Measurements from ENCODE around the gene OSMR.

The OSMR gene

DNA sequence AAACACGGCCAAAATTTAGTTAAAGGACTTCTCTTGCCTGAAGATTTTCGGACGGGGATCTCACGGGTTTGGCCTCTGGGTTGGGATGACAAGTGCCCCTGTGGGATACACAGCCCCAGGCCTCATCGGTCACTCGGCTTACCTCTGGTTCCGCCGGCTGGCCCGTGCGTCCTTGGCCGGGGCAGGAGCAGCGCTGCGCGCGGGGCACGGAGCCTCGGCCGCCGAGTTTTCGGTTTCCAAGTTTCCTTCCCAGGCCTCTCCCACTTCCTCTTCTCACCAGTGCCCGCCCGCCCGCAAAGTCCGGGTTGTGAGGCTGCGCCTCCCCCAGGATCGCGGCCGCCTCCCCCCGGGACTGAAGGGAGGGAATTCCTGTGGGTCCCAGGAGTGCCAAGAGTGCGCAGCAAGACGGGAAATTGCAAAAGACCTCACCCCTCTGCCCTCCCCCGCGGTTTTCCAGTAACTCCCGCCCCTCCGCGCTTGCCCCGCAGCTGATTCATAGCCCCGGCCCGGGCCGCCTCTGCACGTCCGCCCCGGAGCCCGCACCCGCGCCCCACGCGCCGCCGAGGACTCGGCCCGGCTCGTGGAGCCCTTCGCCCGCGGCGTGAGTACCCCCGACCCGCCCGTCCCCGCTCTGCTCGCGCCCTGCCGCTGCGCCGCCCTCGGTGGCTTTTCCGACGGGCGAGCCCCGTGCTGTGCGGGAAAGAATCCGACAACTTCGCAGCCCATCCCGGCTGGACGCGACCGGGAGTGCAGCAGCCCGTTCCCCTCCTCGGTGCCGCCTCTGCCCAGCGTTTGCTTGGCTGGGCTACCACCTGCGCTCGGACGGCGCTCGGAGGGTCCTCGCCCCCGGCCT is at the start of gene OSMR:
Gene OSMR (plus strand): TSS at position 487 of the 853 bp plus-strand sequence. CDS start 23,033 bp downstream, outside the sequence.
- DNase-seq (ENCODE audit: low read depth): no peak

DNA sequence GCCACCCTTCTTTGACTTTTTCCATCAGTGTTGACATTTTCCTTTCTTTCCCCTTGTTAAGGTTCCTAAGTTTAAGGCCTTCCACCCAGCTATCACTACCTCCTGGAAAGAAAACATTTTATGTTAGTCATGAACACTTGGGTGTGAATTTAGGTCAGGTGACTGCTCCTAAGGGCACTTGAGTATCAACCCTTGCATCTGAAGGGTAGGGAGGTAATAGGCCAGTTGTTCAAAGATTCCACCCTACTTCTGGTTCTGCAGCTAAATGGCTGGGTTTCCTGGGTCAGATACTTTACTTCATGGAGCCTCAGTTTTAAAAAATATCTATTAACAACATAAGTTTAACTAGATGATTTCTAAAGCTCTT is 49.1 kb upstream of the OSMR start:
- no peak for DNase-seq (ENCODE audit: low read depth)

DNA sequence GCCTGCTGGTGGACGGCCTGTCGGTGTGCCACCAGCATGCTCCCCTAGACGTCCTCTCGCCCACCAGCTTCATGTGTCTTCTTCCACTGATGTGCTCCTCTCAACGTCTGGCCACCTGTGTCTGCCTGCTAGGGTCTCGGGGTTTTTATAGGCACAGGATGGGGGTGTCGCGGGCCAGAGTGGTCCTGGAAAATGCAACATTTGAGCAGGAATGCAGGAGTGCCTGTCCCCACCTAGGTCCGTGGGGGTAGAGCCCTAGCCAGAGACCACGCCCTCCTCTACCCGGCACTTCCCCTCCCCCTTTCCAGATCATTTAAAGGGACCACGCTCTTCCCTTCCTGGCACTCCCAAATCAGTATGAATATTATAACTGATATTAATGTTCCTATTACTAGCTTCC is 48.0 kb upstream of the OSMR start:
- DNase-seq (ENCODE audit: low read depth): no peak

DNA sequence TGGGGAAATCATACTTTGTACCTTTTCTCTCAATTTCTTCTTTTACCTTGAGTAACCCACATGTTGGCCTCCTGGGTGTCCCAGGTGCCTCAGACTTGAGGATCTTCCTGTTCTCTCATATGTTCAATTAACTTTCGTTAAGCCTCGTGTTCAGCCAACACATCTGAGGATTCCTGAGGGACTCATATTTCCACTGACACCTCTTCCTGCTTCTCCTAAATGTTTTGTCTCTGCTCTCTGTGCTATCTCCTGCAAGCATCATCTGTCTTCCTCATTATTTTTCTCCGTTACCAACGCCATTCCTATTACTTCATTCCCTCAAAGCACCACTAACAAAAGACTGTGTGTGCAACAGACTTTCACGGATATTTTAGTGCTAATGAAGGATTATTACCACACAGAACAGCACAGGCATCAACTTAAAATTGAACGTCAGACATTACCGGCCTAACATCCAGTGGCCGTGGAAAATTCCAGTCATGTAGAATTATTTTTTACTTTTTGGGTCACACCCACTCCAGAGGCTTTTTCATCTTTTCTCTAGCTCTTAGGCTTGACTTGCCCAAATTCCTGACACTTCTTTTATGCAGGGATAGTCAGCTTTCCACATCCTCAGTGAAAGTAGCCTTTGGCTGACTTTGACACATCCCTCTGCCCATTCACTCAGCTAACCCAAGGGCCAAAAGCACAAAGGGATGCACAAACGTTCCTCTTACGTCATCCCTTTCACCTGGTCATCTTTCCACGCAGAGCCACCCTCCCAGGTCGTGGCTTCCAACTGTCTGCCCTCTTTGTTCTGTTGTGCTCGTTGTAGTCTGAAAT is 46.0 kb upstream of the OSMR start:
- DNase-seq (ENCODE audit: low read depth): no peak

DNA sequence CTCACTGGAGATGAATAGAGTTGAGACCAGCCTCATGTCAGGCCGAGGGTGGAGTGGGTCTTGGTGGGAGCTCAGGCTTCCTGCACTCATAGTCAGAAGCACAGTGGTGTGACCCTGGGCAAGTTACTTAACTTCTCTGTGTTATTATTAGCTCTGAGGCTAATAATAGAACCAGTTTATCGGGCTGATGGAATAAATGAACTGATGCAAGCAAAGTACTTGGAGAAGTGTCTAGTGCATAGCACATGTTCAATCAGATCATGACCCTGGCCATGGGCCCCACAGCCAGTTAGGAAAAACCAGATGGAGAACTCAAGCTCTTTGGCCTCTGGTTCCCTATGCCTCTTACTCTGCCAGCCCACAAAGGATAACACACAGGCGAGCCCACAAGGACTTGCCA is 45.3 kb upstream of the OSMR start:
- no peak for DNase-seq (ENCODE audit: low read depth)

DNA sequence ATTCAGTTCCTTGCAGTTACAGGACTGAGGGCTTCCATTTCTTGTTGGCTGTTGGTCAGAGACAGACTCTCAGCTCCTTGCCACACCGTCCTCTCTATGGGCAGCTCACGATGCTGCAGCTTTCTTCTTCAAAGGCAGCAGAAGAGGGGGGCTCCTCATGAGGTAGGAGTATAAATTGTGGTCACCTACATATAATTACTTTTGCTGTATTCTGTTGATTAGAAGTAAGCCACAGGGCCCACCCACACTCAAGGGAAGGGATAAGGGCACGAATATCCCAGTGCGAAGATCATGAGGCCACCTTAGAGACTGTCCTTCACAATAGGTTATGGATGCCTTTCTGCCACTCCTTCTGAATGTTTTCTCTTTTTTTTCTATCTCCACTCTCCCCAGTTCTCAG is 43.7 kb upstream of the OSMR start:
- no peak for DNase-seq (ENCODE audit: low read depth)

DNA sequence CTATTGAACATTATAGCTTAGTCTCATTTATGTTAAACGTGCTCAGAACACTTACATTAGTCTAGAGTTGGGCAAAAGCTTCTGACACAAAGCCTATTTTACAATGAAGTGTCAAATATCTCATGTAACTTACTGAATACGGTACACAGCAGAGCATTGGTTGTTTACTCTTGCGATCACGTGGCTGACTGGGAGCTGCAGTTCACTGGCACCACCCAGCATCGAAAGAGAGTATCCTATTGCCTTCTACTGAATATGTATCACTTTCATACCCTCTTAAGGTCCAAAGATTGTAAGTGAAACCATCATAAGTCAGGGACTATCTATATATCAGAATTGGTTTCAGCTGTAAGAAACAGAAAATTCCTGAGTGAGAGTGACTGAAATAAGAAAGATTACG is 42.6 kb upstream of the OSMR start:
- no peak for DNase-seq (ENCODE audit: low read depth)

DNA sequence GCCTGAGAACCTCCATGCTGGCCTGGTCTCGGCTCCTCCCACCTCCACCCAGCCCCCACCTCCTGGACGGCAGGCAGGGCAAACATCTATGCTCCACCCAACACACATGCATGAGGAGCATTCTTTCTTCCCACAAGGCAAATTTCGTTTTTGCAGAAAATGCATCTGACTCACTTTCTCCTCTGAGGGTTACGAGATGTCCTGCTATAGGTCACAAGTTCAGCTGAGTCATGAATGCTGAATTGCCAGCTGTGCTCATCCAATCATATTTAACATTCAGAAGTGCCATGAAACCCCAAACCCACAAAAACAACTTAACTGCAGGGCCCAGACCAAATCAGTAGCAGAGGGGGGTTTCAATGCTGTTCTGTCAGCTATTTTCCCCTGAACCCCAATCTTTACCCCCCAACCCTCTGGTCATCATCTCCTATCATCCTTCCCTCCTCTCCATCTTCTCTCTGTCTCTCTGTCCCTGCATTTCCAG is 39.0 kb upstream of the OSMR start:
- no peak for DNase-seq (ENCODE audit: low read depth)

DNA sequence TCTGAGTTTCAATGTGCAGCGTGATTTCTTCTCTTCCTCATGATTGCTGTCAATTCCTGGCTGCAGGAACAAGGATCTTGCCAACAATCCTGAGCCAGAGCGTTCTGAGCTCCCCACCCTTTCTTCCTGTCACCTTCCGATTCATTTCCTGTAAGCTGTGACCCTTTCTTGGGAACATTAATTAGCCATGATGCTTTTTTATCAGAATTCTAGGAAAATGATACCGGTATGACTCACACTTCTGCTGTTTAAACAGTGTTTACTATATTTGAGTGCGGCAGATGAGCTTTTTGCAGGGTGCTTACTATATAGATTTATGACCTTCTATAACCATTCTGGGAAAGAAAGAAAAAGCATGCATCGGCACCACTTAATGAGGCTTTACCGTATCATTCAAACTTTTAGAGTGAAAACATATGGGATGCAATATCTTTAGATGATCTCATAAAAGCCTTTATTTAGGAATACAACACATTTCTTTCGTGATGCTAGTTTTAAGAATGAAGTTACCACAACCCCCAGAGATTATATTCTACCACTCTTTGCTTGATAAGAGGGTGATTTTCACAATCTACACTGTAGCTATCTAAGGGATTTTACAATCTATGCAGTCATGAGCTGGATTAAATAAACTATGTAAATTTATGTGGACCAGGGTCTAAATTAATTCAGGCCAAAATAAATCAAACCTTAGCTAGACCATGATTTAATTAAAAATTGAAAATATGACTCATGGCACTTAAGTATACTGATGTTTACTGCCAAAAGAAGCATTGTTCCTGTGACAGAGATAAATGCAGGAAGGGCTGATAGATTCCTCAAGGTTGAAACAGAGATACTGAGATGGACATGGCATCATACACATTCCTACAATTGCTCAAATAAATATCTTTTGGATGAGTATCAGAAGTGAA is 38.0 kb upstream of the OSMR start:
- DNase-seq (ENCODE audit: low read depth): no peak

DNA sequence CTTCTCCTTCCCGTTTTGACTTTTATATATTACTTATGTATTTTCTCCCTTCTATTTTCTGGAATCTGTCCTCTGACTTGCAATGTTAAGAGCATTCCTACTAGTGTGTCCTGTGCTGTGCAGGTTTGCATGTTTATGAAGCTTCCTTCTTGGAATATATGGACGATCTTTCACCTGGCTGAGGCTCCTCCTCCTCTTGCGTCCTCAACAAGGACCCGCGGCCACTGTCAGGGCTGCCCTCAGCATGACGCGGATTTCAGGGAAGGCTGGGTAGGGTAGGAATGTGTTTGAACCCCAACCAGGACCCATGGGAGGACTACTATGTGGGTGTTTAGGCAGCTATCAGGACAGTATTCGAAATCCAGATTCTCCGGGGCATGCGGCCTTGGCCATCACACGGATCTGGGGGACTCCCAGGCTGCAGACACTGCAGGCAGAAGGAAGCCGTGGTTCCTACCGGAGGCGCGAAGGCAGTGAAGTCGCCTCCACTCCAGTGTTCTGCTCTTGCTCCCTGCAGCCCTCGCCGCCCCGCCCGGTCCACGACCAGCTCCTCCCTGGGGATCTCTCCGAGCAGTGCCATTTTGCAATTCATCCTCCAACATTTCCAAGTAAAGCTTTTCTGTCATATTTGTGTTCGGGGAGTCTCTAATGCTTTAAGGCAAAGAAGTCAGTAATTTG is 37.0 kb upstream of the OSMR start:
- DNase-seq (ENCODE audit: low read depth): no peak

DNA sequence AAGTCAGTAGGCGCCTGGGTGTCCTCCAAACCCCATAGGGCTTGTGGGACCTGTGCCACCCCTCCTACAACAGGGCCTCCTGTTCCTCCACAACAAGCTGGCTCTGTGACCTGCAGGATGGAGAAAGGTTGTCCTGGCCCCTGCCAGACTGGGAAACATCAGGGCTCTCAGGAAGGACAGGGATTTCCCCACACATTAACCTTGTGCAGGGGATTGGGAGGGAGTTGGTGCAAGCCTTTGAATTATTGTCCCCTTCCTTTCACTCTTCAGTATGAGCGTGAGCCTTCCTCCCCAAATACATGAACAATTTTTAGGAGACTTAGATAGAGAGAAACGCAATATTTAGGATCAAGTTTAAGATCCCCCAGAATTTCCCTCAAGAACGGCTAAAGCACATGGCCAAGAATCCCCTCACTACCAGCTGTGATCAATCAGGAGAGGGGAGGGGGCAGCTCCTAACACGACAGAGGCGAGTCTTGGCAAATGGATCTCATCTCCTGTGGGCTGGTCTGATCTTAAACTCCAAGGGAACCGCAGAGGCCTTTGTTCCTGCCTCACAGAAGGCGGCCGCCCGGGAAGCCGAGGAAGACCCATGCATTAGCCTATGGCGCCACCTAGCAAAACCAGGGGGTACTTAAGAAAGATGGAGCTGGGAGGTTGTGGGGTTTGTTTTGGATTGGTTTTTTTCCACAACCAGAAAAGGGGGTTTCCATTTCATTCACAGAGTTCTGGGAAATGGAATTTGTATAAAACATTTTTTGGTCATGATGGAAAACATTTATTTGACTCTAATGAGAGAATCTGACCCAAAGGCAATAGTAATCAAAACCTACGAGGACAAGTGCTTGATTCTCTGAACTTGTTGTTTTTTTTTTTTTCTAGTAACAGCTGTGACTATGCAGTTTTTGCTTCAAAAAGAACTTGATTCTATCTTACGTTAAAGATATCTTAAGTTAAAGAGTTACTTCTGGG is 36.1 kb upstream of the OSMR start:
- DNase-seq (ENCODE audit: low read depth): no peak

DNA sequence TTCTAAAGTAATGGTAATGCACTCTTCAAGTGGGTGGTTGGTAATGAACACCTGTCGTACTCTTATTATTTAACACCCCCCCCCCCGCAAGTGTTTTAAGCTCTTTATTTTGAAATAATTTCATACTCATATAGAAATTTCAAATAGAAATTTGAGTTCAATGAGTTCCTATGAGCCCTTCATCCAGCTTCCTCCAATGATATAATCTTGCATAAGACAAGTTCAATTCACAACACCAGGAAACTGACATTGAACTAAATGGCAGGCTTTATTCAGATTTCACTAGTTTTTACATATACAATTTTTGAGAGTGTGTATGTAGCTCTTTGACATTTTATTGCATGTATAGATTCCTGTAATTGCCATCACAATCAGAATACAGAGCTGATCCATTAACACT is 30.9 kb upstream of the OSMR start:
- no peak for DNase-seq (ENCODE audit: low read depth)

DNA sequence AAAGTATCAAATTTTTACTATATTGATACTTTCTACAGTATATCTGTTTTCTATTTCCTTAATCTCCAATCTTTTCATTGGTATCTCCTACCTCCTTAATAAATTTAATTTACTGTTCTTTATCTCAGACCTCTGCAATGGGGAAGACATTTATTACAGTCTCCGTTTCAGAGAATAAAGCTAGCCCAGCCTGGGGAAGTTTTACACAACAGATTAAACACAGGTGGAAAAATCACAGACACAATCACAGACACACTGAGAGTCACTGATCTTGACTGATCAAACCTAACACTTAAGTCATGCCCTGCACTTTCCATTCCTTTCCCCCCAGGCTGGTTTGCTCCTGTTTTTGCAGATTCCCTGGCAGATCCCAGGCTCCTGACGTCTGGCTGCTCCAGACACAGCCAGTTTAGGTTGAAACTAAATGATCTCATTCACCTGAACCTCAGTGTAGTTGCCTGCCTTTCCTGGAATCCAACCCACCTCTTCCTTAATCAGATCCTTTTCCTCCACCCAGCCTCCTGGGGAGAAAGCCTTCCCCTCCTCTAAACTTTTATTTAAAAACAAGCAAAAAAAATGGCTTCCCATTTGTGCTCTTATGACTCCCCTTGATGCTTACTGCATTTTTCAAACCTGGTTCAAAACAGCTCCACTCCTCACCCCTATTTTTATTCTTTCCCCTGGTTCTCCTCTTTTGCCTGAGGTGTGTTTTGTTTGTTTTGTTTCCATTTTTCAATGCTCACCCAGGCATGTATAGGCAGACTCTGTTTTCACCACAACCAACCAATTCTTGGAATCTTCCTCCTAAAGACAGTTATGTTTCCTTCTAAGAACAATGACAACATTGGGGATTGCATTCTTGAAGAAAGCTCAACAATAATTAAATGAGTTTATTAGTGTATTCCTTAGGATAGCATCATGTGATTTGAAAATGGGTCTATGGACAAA is 29.5 kb upstream of the OSMR start:
- DNase-seq (ENCODE audit: low read depth): no peak

DNA sequence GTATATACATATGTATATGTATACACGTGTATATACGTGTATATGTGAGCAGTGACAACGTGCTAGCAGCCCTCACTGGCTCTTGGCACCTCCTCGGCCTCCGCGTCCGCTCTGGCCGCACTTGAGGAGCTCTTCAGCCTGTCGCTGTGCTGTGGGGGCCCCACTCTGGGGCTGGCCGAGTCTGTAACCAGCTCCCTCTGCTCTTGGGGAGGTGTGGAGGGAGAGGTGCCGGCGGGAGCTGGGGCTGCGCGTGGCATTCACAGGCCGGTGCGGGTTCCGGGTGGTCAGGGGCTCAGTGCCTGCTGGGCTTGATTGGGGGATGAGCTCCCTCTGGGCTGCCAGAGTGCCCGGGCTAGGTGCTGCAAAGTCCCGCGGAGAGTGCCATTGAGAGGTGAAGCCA is 24.1 kb upstream of the OSMR start:
- no peak for DNase-seq (ENCODE audit: low read depth)

DNA sequence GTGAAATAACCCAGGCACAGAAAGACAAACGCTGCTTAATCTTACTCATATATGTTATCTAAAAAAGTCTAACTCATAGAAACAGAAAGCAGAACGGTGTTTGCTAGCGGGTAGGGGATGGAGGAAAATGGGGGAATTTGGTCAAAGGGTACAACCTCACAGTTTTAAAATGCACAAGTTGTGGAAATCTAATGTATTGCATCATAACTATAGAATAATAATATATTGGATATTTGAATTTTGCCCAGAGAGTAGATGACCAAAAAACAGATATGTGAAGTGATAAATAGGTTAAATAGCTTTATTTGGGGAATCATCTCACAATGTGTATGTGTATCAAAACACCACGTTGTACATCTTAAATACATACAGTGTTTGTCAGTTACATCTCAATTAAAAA is 22.3 kb upstream of the OSMR start:
- DNase-seq (ENCODE audit: low read depth): no peak

DNA sequence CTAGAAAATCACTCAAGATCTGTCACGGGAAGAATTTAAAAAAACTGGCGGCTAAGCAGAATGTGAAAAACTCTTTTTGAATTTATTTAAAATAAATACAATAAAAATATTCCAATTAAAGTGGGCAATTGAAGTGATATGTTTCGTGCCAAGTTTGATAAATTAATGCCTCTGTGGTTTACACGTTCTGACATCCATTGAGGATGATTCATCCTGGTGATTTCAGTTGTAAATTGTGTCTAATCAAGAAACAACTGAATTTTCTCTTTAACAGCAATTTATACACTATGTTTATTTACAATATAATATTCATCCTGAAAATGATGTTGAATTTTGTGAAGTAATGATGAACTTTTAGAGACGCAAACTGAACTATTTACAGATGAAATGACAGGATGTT is 21.0 kb upstream of the OSMR start:
- DNase-seq (ENCODE audit: low read depth): no peak

DNA sequence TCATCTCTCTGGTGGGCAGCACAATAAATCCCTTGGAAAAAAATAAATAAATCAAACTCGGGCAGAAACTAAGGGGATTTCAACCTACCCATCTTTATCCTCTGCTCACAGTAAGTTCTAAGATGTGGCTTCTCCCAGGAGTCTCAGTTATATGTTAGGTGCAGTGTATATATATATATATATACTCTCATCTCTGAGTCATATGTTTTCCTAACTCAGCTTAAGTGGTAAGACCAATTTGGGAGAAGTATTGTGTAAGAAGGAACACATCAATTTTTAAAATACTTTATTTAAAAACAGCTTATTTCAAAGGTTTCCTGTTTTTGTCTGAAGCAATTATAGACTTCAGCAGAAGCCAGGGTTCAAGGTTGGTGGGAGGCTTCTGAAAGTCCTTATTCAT is 20.3 kb upstream of the OSMR start:
- DNase-seq (ENCODE audit: low read depth): no peak

DNA sequence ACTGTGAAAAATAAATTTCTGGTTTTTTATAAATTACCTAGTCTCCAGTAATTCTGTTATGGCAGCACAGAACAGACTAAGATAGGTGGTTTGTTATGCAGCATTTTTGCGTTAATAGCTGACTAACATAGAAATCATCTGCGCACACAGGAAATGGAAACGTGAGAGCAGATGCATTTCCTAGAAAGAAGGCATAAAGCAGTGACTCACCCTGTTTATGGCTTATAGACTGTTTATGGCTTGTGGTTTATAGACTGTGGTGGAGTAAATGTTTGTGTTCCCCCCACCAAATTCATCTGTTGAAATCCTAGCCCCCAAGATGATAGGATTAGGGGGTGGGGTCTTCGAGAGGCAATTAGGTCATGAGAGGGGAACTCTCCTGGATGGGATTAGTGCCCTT is 18.3 kb upstream of the OSMR start:
- DNase-seq (ENCODE audit: low read depth): no peak

DNA sequence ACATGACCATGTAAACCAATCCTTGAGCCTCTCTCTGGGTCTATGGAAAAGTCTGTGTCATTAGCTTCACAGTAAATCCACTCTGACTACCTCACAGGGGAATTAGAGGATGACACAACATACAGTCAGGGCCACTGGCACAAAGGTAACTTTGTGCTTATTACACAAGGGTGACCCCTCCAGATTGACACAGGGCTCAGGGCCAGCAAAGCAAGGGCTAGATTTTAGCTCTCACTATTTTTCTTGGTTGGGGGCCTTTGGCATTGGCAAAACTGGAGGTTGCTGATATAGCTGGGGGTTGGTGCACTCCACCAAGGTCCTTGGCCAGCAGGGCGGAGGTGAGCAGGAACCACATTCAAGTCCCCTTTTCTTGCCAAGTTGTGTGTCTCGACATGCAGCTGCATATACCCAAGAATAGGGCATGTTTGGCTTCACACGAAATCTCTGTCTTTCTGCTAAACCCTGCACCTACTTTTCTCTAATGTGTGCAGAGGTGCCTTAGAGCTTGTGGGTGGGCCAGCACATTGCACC is 15.2 kb upstream of the OSMR start:
- DNase-seq (ENCODE audit: low read depth): no peak
